Measurements from ENCODE around the gene CYP2A6. TPM values are rescaled to one million over a fixed set of nuclear protein-coding genes. Genes with fewer than 3 reads are reported as not detected.

CYP2A6 gene
- total and polyA plus RNA-seq, 9 donors, result 0.25 to 3.4 (median 1.2) TPM

DNA sequence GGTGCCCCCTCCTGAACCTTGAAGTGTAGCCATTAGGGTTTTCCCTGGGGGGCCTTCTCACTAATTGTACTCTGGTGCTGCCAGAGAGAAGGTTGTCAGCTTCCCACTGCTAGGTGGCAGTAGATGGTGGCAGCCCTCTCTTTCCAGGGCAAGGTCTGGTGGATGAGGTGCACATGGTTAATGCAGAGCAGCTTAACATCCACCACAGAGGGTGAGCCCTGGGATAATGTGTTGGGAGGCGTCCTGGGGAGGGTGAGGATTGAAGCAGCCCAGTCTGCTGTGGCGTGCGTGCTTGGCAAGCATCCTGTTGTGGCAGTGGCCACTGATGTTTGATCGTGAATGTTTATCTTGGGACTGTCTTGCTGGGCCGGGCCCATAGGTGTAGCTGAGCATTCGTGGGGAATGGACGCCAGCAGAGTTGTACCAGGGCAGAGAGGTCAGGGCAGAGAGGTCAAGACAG, 45.4 kb downstream of the CYP2A6 start:
- intact Hi-C loops (cut with DNase I), result loop anchor here in 3 of 4 donors (5.0 to 10.0 kb wide), 3 partner anchors 53 to 143 kb away; partner anchors contain the start of genes COQ8B (in 2 of the 3), ITPKC (in 2 of the 3), ACTMAP (in 1 of the 3) and SNRPA (in 1 of the 3)
- Histone ChIP-seq H3K36me3 (no peaks in the 10 kb centered on the region), H3K4me3 (no peak overlapping the region), H3K27ac (peak overlapping the region; percentile 12 to 19), H3K4me1 (ENCODE audit: insufficient read depth) (peaks cover 53% of the 10 kb centered on the region), H3K9me3 (no peaks in the 10 kb centered on the region), H3K27me3 (no peaks in the 10 kb centered on the region)
- DNase-seq, result no peak
- 43 to 50% (median 49%) methylated on average over 7 of the region's 7 CpGs for WGBS, 3 donors
- TF ChIP-seq EP300 (IDR thresholded peaks at IDR 0.05) (no peak), POLR2A (IDR thresholded peaks at IDR 0.05) (no peak)
- TF ChIP-seq, protein P1, sequence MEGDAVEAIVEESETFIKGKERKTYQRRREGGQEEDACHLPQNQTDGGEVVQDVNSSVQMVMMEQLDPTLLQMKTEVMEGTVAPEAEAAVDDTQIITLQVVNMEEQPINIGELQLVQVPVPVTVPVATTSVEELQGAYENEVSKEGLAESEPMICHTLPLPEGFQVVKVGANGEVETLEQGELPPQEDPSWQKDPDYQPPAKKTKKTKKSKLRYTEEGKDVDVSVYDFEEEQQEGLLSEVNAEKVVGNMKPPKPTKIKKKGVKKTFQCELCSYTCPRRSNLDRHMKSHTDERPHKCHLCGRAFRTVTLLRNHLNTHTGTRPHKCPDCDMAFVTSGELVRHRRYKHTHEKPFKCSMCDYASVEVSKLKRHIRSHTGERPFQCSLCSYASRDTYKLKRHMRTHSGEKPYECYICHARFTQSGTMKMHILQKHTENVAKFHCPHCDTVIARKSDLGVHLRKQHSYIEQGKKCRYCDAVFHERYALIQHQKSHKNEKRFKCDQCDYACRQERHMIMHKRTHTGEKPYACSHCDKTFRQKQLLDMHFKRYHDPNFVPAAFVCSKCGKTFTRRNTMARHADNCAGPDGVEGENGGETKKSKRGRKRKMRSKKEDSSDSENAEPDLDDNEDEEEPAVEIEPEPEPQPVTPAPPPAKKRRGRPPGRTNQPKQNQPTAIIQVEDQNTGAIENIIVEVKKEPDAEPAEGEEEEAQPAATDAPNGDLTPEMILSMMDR (IDR thresholded peaks at IDR 0.05), result no peak

DNA sequence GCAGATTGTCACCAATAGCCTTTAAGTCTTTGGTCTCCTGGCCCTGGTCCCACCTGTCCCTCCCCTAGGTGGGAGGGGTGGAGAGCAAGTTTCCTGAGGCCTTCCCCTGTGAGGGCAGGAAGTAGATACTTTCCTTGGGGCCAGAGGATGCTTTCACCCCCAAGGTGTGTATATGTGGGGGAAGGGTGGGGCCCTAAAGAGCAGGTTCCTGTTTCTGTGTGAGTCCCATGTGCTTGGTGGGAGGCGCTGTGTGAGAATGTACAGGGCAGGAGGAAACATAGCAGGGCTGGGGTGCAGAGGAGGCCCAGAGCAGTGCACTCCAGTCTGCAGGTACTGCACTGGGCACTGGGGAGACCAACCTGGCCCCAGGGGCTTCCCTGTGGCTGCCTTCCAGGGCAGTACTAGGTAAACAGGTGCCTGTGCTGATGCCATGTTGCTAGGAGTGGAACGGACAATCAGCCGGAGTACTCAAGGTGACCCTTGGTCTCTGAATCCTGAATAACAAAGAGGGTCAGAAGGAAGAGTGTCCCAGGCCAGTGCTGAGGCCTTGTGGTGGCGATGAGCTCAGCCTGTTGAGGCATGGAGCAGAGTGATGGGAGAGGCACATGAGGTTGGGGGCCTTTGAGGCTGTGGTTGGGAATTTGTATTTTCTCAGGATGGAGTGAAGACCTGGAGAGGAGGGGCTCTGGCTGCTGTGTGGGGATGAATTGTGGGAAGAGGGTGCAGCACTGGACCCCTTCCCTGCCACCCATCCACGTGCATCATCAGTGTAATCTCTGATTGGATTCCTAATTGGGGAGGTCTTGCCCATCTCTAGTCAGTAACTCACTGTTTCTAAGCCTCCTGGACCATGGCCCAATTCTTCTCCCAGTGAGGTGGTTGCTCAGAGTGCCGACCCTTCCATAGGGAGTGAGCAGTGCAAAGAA, 46.1 kb downstream of the CYP2A6 start:
- no peaks in the 10 kb centered on the region for H3K36me3 ChIP-seq
- H3K9me3 ChIP-seq, result no peaks in the 10 kb centered on the region
- no peak for DNase-seq
- intact Hi-C loops (cut with DNase I), result loop anchor here in 3 of 4 donors (5.0 to 10.0 kb wide), 3 partner anchors 52 to 142 kb away; partner anchors contain the start of genes COQ8B (in 2 of the 3), ITPKC (in 2 of the 3), ACTMAP (in 1 of the 3) and SNRPA (in 1 of the 3)
- TF ChIP-seq, protein P1 (IDR thresholded peaks at IDR 0.05), result no peak
- no peak for TF ChIP-seq POLR2A (IDR thresholded peaks at IDR 0.05)
- no peak for TF ChIP-seq EP300 (IDR thresholded peaks at IDR 0.05)
- no peaks in the 10 kb centered on the region for H3K27me3 ChIP-seq
- peak overlapping the region; percentile 67 to 71 for H3K27ac ChIP-seq
- no peak overlapping the region for H3K4me3 ChIP-seq
- WGBS, 3 donors, result 67 to 70% (median 68%) methylated on average over 6 of the region's 6 CpGs
- peaks cover 53% of the 10 kb centered on the region for H3K4me1 ChIP-seq (ENCODE audit: insufficient read depth)

DNA sequence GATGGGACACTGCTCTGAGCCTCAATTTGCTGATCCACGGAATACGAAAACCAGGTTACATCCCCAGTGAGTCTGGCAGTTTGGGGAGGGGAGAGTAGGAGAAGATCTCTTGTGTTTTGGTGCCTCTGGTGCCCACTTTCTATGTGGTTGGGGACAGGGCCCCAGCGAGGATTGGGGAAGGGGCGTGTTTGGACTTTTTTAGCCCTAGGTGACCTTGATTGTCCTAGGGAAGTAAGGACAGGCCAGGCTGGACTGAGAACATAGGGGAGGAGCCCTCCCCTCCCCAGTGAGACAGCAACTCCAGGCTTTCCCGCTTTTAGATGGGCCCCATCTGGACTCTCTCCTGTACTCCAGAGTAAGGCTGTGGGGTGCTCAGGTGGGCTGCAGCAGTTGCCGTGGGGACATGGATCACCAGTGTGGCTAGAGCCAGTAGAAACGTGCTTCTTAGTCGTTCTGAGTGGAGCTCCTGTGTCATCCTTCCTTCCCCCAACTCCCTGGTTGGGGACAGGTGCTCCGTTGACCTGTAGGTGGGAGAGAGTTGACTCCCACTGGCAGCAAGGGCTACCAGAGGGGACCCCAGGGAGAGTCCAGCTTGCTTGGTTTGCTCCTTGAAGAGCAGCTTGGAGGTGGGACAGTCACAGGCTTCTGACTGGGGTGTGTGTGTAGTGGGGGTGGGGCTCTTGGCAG, 46.9 kb downstream of the CYP2A6 start:
- no peaks in the 10 kb centered on the region for H3K36me3 ChIP-seq
- DNase-seq, result no peak
- no peaks in the 10 kb centered on the region for H3K9me3 ChIP-seq
- peaks cover 53% of the 10 kb centered on the region for H3K4me1 ChIP-seq (ENCODE audit: insufficient read depth)
- no peaks in the 10 kb centered on the region for H3K27me3 ChIP-seq
- intact Hi-C loops (cut with DNase I), result loop anchor here in 3 of 4 donors (5.0 to 10.0 kb wide), 3 partner anchors 51 to 141 kb away; partner anchors contain the start of genes COQ8B (in 2 of the 3), ITPKC (in 2 of the 3), ACTMAP (in 1 of the 3) and SNRPA (in 1 of the 3)
- WGBS, 3 donors, result 29 to 43% (median 41%) methylated on average over 9 of the region's 9 CpGs
- no peak for TF ChIP-seq POLR2A (IDR thresholded peaks at IDR 0.05)
- TF ChIP-seq, protein P1 (IDR thresholded peaks at IDR 0.05), result no peak
- TF ChIP-seq EP300 (IDR thresholded peaks at IDR 0.05), result no peak
- peak overlapping the region; percentile 67 to 71 for H3K27ac ChIP-seq
- H3K4me3 ChIP-seq, result no peak overlapping the region
